Endothelial cell of umbilical vein (primary cell): ENCODE measurements around the gene FYN. TPM values are rescaled to one million over a fixed set of nuclear protein-coding genes. Genes with fewer than 3 reads are reported as not detected.

Experiments
- BruUV-seq: library from RNA; stranded (reverse); fragments of 400-500 nt; replicated peaks from 2 replicates; lab custom pipeline; 2021; lab: Mats Ljungman, UMichigan
- CTCF ChIA-PET: fragments of 300-600, 350-600 bp; sonication (Branson Sonifier 250); formaldehyde crosslinking; loops from one replicate; lab custom pipeline; 2021; ENCODE audit warnings: antibody characterized with exemption, inconsistent platforms; lab: Charles Lee
- POLR2A ChIA-PET: fragments of 300-600, 350-600 bp; sonication (Branson Sonifier 250); formaldehyde crosslinking; loops from one replicate; lab custom pipeline; 2021; ENCODE audit warnings: antibody characterized with exemption, inconsistent platforms; lab: Charles Lee
- DNase-seq: peaks from one replicate; pipeline ENCODE4 v3.0.0-alpha.2; 2011; ENCODE audit warnings: low read depth, low spot score
- FAIRE-seq: peaks from 2 replicates; lab custom pipeline; 2011; peaks lifted over from hg19 to GRCh38; lab: Jason Lieb, UNC
- H2AFZ ChIP-seq: 2 replicates; pipeline ENCODE4 v1.6.0; 2012; ENCODE audit warnings: low read depth, low read length, control low read depth, inconsistent platforms
- H3K27ac ChIP-seq: 2 replicates; pipeline ENCODE4 v1.5.1; 2011; ENCODE audit warnings: low read depth, mild to moderate bottlenecking, control low read depth, low read length, moderate library complexity; ENCODE audit not compliant: insufficient read depth
- H3K27me3 ChIP-seq, 2 experiments: 2 replicates each; pipeline versions ENCODE4 v1.6.0 to v1.6.1; 2011; ENCODE audit warnings: low read length in 2 of 2, mixed read lengths in 1 of 2; ENCODE audit not compliant: control insufficient read depth in 2 of 2, insufficient read depth in 2 of 2
- H3K36me3 ChIP-seq, 2 experiments: 2 replicates in 1 of 2; 3 replicates in 1 of 2; pipeline ENCODE4 v1.5.1; 2011; ENCODE audit warnings: low read length in 2 of 2, mild to moderate bottlenecking in 1 of 2, moderate library complexity in 1 of 2; ENCODE audit not compliant: control insufficient read depth in 2 of 2, insufficient read depth in 2 of 2; ENCODE audit errors: extremely low read depth in 1 of 2
- H3K4me1 ChIP-seq: 3 replicates; pipeline ENCODE4 v1.5.1; 2011; ENCODE audit warnings: mild to moderate bottlenecking, low read length; ENCODE audit not compliant: control insufficient read depth, insufficient read depth; ENCODE audit errors: extremely low read depth
- H3K4me2 ChIP-seq: 2 replicates; pipeline ENCODE4 v1.6.1; 2011; ENCODE audit warnings: low read length, control low read depth, mixed read lengths; ENCODE audit not compliant: insufficient read depth
- H3K4me3 ChIP-seq, 3 experiments: fragments of 200-600 bp in 1 of 3; sonication (generic), shearing (Covaris generic) in 1 of 3; replicated peaks in 1 of 3; 2 replicates each; pipeline ENCODE4 v1.5.1; 2011 to 2016; ENCODE audit warnings: control low read depth in 3 of 3, low read length in 3 of 3, mild to moderate bottlenecking in 2 of 3, inconsistent platforms in 1 of 3, low read depth in 1 of 3, moderate library complexity in 1 of 3; ENCODE audit not compliant: insufficient read depth in 1 of 3
- H3K79me2 ChIP-seq: 2 replicates; pipeline ENCODE4 v1.6.0; 2012; ENCODE audit warnings: low read length, inconsistent platforms; ENCODE audit not compliant: control insufficient read depth, insufficient read depth
- H3K9ac ChIP-seq: replicated peaks from 2 replicates; pipeline ENCODE3; 2011; ENCODE audit warnings: low read length, control low read depth; ENCODE audit not compliant: insufficient read depth; ENCODE audit errors: extremely low read depth
- H3K9me1 ChIP-seq: replicated peaks from 3 replicates; pipeline ENCODE4 v1.6.0; 2011; ENCODE audit warnings: mild to moderate bottlenecking, low read length; ENCODE audit not compliant: control insufficient read depth, insufficient read depth; ENCODE audit errors: extremely low read depth
- H3K9me3 ChIP-seq: replicated peaks from 2 replicates; pipeline ENCODE4 v1.5.1; 2012; ENCODE audit warnings: low read length, inconsistent platforms; ENCODE audit not compliant: control insufficient read depth, insufficient read depth
- H4K20me1 ChIP-seq: replicated peaks from 2 replicates; pipeline ENCODE3; 2011; ENCODE audit warnings: mild to moderate bottlenecking, low read length; ENCODE audit not compliant: control insufficient read depth, insufficient read depth; ENCODE audit errors: extremely low read depth
- EZH2 ChIP-seq: IDR thresholded peaks from 2 replicates; pipeline ENCODE4 v1.6.1; 2012; ENCODE audit warnings: borderline replicate concordance, low read depth, mild to moderate bottlenecking, moderate library complexity, low read length, inconsistent platforms; ENCODE audit not compliant: severe bottlenecking
- FOS ChIP-seq: IDR thresholded peaks from 2 replicates; pipeline ENCODE4 v1.6.1; 2011; ENCODE audit warnings: mild to moderate bottlenecking, low read length, moderate library complexity, borderline replicate concordance; ENCODE audit not compliant: insufficient read depth
- GATA2 ChIP-seq: IDR thresholded peaks from 2 replicates; pipeline ENCODE4 v1.7.0; 2011; ENCODE audit warnings: low read depth, mild to moderate bottlenecking, moderate library complexity, mixed read lengths, low read length; ENCODE audit not compliant: insufficient read length, insufficient read depth
- JUN ChIP-seq: IDR thresholded peaks from 2 replicates; pipeline ENCODE4 v1.6.1; 2011; ENCODE audit warnings: borderline replicate concordance, low read depth; ENCODE audit not compliant: insufficient read length, insufficient read depth
- MYC ChIP-seq: IDR thresholded peaks from one replicate; pipeline ENCODE4 v1.6.1; 2011; ENCODE audit warnings: mild to moderate bottlenecking, low read depth, low read length
- POLR2A ChIP-seq: IDR thresholded peaks from 2 replicates; pipeline ENCODE4 v1.6.1; 2012; ENCODE audit warnings: low read depth, mild to moderate bottlenecking, control low read depth, low read length
- POLR2AphosphoS5 ChIP-seq: IDR thresholded peaks from 2 replicates; pipeline ENCODE4 v1.6.1; 2012; ENCODE audit warnings: low read depth, mild to moderate bottlenecking, control low read depth, low read length, moderate library complexity; ENCODE audit not compliant: insufficient read depth
- dilution Hi-C: fragments of 300-500 bp; cut with MboI; formaldehyde crosslinking; loops from one replicate; pipeline ENCODE4 v1.15.0; 2019; ENCODE audit warnings: low sequenced_read_pairs; ENCODE audit not compliant: extremely low pct_ligation_motif_present
- intact Hi-C: fragments of 100-400 bp; cut with micrococcal nuclease; formaldehyde crosslinking; loops from one replicate; pipeline ENCODE4 v1.10.0; 2022
- polyA plus RNA-seq, 4 experiments: library from polyadenylated mRNA; depleted of rRNA in 3 of 4; stranded (reverse) in 3 of 4; unstranded in 1 of 4; fragments of >200 nt; gene quantifications; 2 replicates each; pipeline versions ENCODE4 v1.2.1 to v1.2.3, GENCODE V29; 2011 to 2012; ENCODE audit warnings: missing spikeins in 1 of 4
- total RNA-seq: library from RNA; stranded (reverse); gene quantifications from 2 replicates; pipeline ENCODE4 v1.2.3, GENCODE V29; 2021
- TF ChIP-seq, protein P1 (sequence below): IDR thresholded peaks from 2 replicates; pipeline ENCODE4 v1.6.1; 2011; ENCODE audit not compliant: insufficient read depth, insufficient read length
- TF ChIP-seq, protein P2 (sequence below), 2 donors: IDR thresholded peaks; 1 replicate in 1 of 2; 2 replicates in 1 of 2; pipeline ENCODE4 v1.5.1; 2011; ENCODE audit warnings: low read length in 2 of 2, mild to moderate bottlenecking in 2 of 2, moderate library complexity in 2 of 2, control low read depth in 1 of 2, inconsistent platforms in 1 of 2, low read depth in 1 of 2; ENCODE audit not compliant: insufficient read depth in 1 of 2; ENCODE audit errors: extremely low read depth in 1 of 2

FYN gene
- total and polyA plus RNA-seq, 2 donors (not counting 3 experiments of a cell fraction or from before 2014, with no cell fraction given), result 69.0 to 143 TPM

DNA sequence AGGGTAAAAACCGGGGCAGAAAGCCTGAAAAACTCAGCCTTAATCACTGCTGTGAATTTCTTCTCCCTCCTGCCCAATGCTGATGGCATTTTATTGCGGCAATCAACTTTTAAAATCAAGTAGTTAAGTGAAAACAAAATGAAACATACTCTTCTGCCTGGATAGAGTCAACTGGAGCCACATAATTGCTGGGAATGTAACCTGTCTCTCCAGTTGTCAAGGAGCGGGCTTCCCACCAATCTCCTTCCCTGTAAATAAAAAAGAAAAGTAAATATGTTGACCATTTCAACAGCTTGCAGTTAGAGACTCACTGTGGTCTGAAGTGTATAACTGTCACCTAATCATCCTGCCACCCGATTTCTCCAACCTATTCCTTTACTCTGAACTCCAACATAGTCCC is 165.5 kb downstream of the FYN start:
- H3K9me1 ChIP-seq, result no peaks in the 10 kb centered on the region
- no peak for TF ChIP-seq FOS
- no peak for TF ChIP-seq POLR2A
- TF ChIP-seq GATA2, result no peak
- no peak for TF ChIP-seq JUN
- TF ChIP-seq, protein P1, sequence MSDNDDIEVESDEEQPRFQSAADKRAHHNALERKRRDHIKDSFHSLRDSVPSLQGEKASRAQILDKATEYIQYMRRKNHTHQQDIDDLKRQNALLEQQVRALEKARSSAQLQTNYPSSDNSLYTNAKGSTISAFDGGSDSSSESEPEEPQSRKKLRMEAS, result no peak
- no peak for TF ChIP-seq MYC
- TF ChIP-seq, protein P2, sequence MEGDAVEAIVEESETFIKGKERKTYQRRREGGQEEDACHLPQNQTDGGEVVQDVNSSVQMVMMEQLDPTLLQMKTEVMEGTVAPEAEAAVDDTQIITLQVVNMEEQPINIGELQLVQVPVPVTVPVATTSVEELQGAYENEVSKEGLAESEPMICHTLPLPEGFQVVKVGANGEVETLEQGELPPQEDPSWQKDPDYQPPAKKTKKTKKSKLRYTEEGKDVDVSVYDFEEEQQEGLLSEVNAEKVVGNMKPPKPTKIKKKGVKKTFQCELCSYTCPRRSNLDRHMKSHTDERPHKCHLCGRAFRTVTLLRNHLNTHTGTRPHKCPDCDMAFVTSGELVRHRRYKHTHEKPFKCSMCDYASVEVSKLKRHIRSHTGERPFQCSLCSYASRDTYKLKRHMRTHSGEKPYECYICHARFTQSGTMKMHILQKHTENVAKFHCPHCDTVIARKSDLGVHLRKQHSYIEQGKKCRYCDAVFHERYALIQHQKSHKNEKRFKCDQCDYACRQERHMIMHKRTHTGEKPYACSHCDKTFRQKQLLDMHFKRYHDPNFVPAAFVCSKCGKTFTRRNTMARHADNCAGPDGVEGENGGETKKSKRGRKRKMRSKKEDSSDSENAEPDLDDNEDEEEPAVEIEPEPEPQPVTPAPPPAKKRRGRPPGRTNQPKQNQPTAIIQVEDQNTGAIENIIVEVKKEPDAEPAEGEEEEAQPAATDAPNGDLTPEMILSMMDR (IDR thresholded peaks at IDR 0.05; ENCODE audit: extremely low read depth in 1 of 2, insufficient read depth in 1 of 2, low read depth in 1 of 2, low read length in 2 of 2), result no peak
- no peak for TF ChIP-seq EZH2
- TF ChIP-seq POLR2AphosphoS5, result no peak
- H2AFZ ChIP-seq, result no peak overlapping the region
- DNase-seq (no peak), FAIRE-seq (no peak)
- H3K4me3 ChIP-seq, result no peak overlapping the region
- H3K27ac ChIP-seq, result no peak overlapping the region
- no peak overlapping the region for H3K4me2 ChIP-seq
- no peaks in the 10 kb centered on the region for H3K27me3 ChIP-seq
- peaks cover 4 to 8% of the 10 kb centered on the region in 2 experiments for H3K36me3 ChIP-seq
- no peaks in the 10 kb centered on the region for H3K79me2 ChIP-seq
- ChIA-PET POLR2A (no interaction called here), CTCF (no interaction called here)
- intact Hi-C loops (no loop called here), dilution Hi-C loops (no loop called here)
- BruUV-seq, result no TSS peak
- no peaks in the 10 kb centered on the region for H4K20me1 ChIP-seq
- H3K9ac ChIP-seq, result no peak overlapping the region
- H3K9me3 ChIP-seq, result no peaks in the 10 kb centered on the region
- H3K4me1 ChIP-seq, result peaks cover 4% of the 10 kb centered on the region
